Kidney (tissue), 14 donors: ENCODE results near the gene CRISP1. TPM values are rescaled to one million over a fixed set of nuclear protein-coding genes. Genes with fewer than 3 reads are reported as not detected.
"Not testable (repeated sequence)": the region's sequence is repeated elsewhere in the genome, so short reads cannot be mapped to it uniquely, and the experiment has no call there.

Experiments used
- DNase-seq, 5 donors: peaks; one replicate each; pipeline ENCODE4 v3.0.0-alpha.2; 2013 to 2020
- FAIRE-seq: peaks from 2 replicates; lab custom pipeline; 2012; peaks lifted over from hg19 to GRCh38; lab: Jason Lieb, UNC
- H3K27ac ChIP-seq, 2 donors: one replicate each; pipeline ENCODE4 v1.7.0; 2013; ENCODE audit warnings: low read depth in 2 of 2, low read length in 2 of 2, inconsistent platforms in 1 of 2
- H3K27me3 ChIP-seq: one replicate; pipeline ENCODE4 v1.7.1; 2013; ENCODE audit warnings: low read length, inconsistent platforms; ENCODE audit not compliant: control insufficient read depth, insufficient read depth
- H3K36me3 ChIP-seq, 3 donors: one replicate each; pipeline versions ENCODE4 v1.7.0 to v1.7.1; 2013; ENCODE audit warnings: low read length in 3 of 3, control low read depth in 1 of 3, inconsistent platforms in 1 of 3; ENCODE audit not compliant: insufficient read depth in 3 of 3, control insufficient read depth in 2 of 3
- H3K4me1 ChIP-seq, 3 donors: one replicate each; pipeline versions ENCODE4 v1.7.0 to v1.7.1; 2013; ENCODE audit warnings: low read length in 3 of 3, inconsistent platforms in 1 of 3, low read depth in 1 of 3; ENCODE audit not compliant: control insufficient read depth in 2 of 3, insufficient read depth in 2 of 3
- H3K4me3 ChIP-seq, 3 donors: one replicate each; pipeline versions ENCODE4 v1.7.0 to v1.8.1; 2013; ENCODE audit warnings: low read length in 3 of 3, control low read depth in 1 of 3, inconsistent platforms in 1 of 3
- H3K9ac ChIP-seq, 3 donors: one replicate each; pipeline versions ENCODE4 v1.7.0 to v1.7.1; 2013; ENCODE audit warnings: low read length in 3 of 3, control low read depth in 1 of 3, inconsistent platforms in 1 of 3
- H3K9me3 ChIP-seq, 3 donors: one replicate each; pipeline versions ENCODE4 v1.7.0 to v1.7.1; 2013; ENCODE audit warnings: low read length in 3 of 3, control low read depth in 1 of 3, inconsistent platforms in 1 of 3; ENCODE audit not compliant: control insufficient read depth in 2 of 3, insufficient read depth in 1 of 3
- intact Hi-C: fragments of 100-400 bp; cut with DNase I; formaldehyde crosslinking; loops from one replicate; pipeline ENCODE4 v1.11.1; 2022
- polyA plus RNA-seq: library from polyadenylated mRNA; stranded (reverse); fragments of 350-450 nt; fragmentation: Illumina TruSeq; extraction: RNeasy Lipid Tissue Mini Kit (QIAGEN cat#74804); gene quantifications from one replicate; pipeline ENCODE4 v1.2.3, GENCODE V29; 2014; ENCODE audit warnings: low read depth, low replicate concordance; ENCODE audit not compliant: insufficient read depth
- total RNA-seq: library from RNA; stranded (reverse); fragmentation: NEBNext Ultra II Directional; extraction: Animal tissue kit (Norgen Biotek cat#: 25700); gene quantifications from one replicate; pipeline ENCODE4 v1.2.1, GENCODE V29; 2021
- TF ChIP-seq, protein P1 (sequence below): IDR thresholded peaks from 3 replicates; pipeline ENCODE4 v1.5.1; 2012; ENCODE audit warnings: mild to moderate bottlenecking, moderate library complexity, borderline replicate concordance; ENCODE audit not compliant: insufficient read depth; ENCODE audit errors: extremely low read depth
- donor health status: control.
- donor health status: control.
- donor health status: control.
- donor health status: control.
- donor health status: control.
- donor health status: DM: yes; HTN: yes; CAD: no.
- donor health status: Normal renal cell carcinoma (clear cell type).

CRISP1 gene
- total and polyA plus RNA-seq, 2 donors from 2014 or later = not detected

- Histone ChIP-seq H3K9ac (no peak overlapping the region), H3K9me3 (no peaks in the 10 kb centered on the region), H3K36me3 (no peaks in the 10 kb centered on the region), H3K4me1 (no peaks in the 10 kb centered on the region), H3K27me3 (no peaks in the 10 kb centered on the region), H3K27ac (no peak overlapping the region), H3K4me3 (no peak overlapping the region)
- DNase-seq (no peak), FAIRE-seq (no peak)
- TF ChIP-seq, protein P1, sequence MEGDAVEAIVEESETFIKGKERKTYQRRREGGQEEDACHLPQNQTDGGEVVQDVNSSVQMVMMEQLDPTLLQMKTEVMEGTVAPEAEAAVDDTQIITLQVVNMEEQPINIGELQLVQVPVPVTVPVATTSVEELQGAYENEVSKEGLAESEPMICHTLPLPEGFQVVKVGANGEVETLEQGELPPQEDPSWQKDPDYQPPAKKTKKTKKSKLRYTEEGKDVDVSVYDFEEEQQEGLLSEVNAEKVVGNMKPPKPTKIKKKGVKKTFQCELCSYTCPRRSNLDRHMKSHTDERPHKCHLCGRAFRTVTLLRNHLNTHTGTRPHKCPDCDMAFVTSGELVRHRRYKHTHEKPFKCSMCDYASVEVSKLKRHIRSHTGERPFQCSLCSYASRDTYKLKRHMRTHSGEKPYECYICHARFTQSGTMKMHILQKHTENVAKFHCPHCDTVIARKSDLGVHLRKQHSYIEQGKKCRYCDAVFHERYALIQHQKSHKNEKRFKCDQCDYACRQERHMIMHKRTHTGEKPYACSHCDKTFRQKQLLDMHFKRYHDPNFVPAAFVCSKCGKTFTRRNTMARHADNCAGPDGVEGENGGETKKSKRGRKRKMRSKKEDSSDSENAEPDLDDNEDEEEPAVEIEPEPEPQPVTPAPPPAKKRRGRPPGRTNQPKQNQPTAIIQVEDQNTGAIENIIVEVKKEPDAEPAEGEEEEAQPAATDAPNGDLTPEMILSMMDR = no peak
- intact Hi-C loops = no loop called here
Observed at GRCh38 chr6:49905296-49905695, 39.0 kb upstream of the CRISP1 start.

GRCh38 chr6:49902856-49903255, 36.5 kb upstream of the CRISP1 start:
- Histone ChIP-seq H3K4me1 (no peaks in the 10 kb centered on the region), H3K4me3 (no peak overlapping the region), H3K9ac (no peak overlapping the region), H3K27me3 (no peaks in the 10 kb centered on the region), H3K9me3 (no peaks in the 10 kb centered on the region), H3K27ac (no peak overlapping the region), H3K36me3 (no peaks in the 10 kb centered on the region)
- intact Hi-C loops = no loop called here
- no peak for FAIRE-seq
- no peak for DNase-seq
- TF ChIP-seq, protein P1 = no peak

GRCh38 chr6:49898904-49899566, 32.7 kb upstream of the CRISP1 start:
- Histone ChIP-seq H3K27me3 (no peaks in the 10 kb centered on the region), H3K4me1 (no peaks in the 10 kb centered on the region), H3K36me3 (no peaks in the 10 kb centered on the region), H3K9ac (no peak overlapping the region), H3K9me3 (no peaks in the 10 kb centered on the region), H3K27ac (no peak overlapping the region), H3K4me3 (no peak overlapping the region)
- TF ChIP-seq, protein P1 = no peak
- no peak for FAIRE-seq
- intact Hi-C loops = no loop called here
- DNase-seq = no peak

- H3K36me3 ChIP-seq, FAIRE-seq, DNase-seq, H3K4me3 ChIP-seq, H3K9ac ChIP-seq, H3K27me3 ChIP-seq, H3K4me1 ChIP-seq, H3K9me3 ChIP-seq, H3K27ac ChIP-seq, intact Hi-C loops: not testable (repeated sequence)
Observed at GRCh38 chr6:49895553-49895952, 29.2 kb upstream of the CRISP1 start.
